ENCODE measurements around the gene DYNC2LI1. TPM values are rescaled to one million over a fixed set of nuclear protein-coding genes. Genes with fewer than 3 reads are reported as not detected.

The DYNC2LI1 gene
- total RNA-seq, 1 donor from 2014 or later: 8.9 TPM

- Mint-ChIP-seq H3K36me3 (ENCODE audit: low read depth) (peaks cover 24% of the 10 kb centered on the region), H3K27me3 (no peaks in the 10 kb centered on the region), H3K4me3 (no peak overlapping the region), H3K4me1 (no peaks in the 10 kb centered on the region), H3K9me3 (no peaks in the 10 kb centered on the region), H3K27ac (no peak overlapping the region)
- DNase-seq (no peak), ATAC-seq (ENCODE audit: low read depth) (no peak)
- CTCF ChIA-PET: no interaction called here
- TF ChIP-seq CTCF (IDR thresholded peaks at IDR 0.05): no peak
- POLR2A ChIA-PET: no interaction called here
- intact Hi-C loops (cut with micrococcal nuclease): no loop called here
Measured at GRCh38 chr2:43790147-43790546, 16.3 kb downstream of the DYNC2LI1 start.

- no peaks in the 10 kb centered on the region for H3K4me1 Mint-ChIP-seq
- H3K9me3 Mint-ChIP-seq: no peaks in the 10 kb centered on the region
- H3K27me3 Mint-ChIP-seq: no peaks in the 10 kb centered on the region
- intact Hi-C loops (cut with micrococcal nuclease): no loop called here
- no peak for DNase-seq
- POLR2A ChIA-PET: no interaction called here
- no peak for ATAC-seq (ENCODE audit: low read depth)
- CTCF ChIA-PET: no interaction called here
- H3K36me3 Mint-ChIP-seq (ENCODE audit: low read depth): peaks cover 26% of the 10 kb centered on the region
- H3K27ac Mint-ChIP-seq: no peak overlapping the region
- TF ChIP-seq CTCF (IDR thresholded peaks at IDR 0.05): no peak
- H3K4me3 Mint-ChIP-seq: no peak overlapping the region
Measured at GRCh38 chr2:43791035-43791765, 17.4 kb downstream of the DYNC2LI1 start.

GRCh38 chr2:43792653-43793052 lies 18.8 kb downstream of the DYNC2LI1 start:
- Mint-ChIP-seq H3K27ac (no peak overlapping the region), H3K27me3 (no peaks in the 10 kb centered on the region), H3K36me3 (ENCODE audit: low read depth) (peaks cover 26% of the 10 kb centered on the region), H3K9me3 (no peaks in the 10 kb centered on the region), H3K4me1 (no peaks in the 10 kb centered on the region), H3K4me3 (no peak overlapping the region)
- no peak for TF ChIP-seq CTCF (IDR thresholded peaks at IDR 0.05)
- intact Hi-C loops (cut with micrococcal nuclease): no loop called here
- ATAC-seq (ENCODE audit: low read depth) (no peak), DNase-seq (no peak)
- CTCF ChIA-PET: no interaction called here
- POLR2A ChIA-PET: no interaction called here

- TF ChIP-seq CTCF (IDR thresholded peaks at IDR 0.05): no peak
- Mint-ChIP-seq H3K9me3 (no peaks in the 10 kb centered on the region), H3K27me3 (no peaks in the 10 kb centered on the region), H3K4me3 (no peak overlapping the region), H3K27ac (no peak overlapping the region), H3K4me1 (no peaks in the 10 kb centered on the region), H3K36me3 (ENCODE audit: low read depth) (peaks cover 19% of the 10 kb centered on the region)
- ATAC-seq (ENCODE audit: low read depth): no peak
- intact Hi-C loops (cut with micrococcal nuclease): no loop called here
- ChIA-PET POLR2A (no interaction called here), CTCF (no interaction called here)
- no peak for DNase-seq
Measured at GRCh38 chr2:43794956-43795355, 21.1 kb downstream of the DYNC2LI1 start.

- no peak overlapping the region for H3K4me3 Mint-ChIP-seq
- no peaks in the 10 kb centered on the region for H3K4me1 Mint-ChIP-seq
- no peak overlapping the region for H3K27ac Mint-ChIP-seq
- CTCF ChIA-PET: no interaction called here
- no peaks in the 10 kb centered on the region for H3K27me3 Mint-ChIP-seq
- no peak for TF ChIP-seq CTCF (IDR thresholded peaks at IDR 0.05)
- peaks cover 17% of the 10 kb centered on the region for H3K36me3 Mint-ChIP-seq (ENCODE audit: low read depth)
- intact Hi-C loops (cut with micrococcal nuclease): no loop called here
- DNase-seq (no peak), ATAC-seq (ENCODE audit: low read depth) (no peak)
- H3K9me3 Mint-ChIP-seq: no peaks in the 10 kb centered on the region
- POLR2A ChIA-PET: no interaction called here
Measured at GRCh38 chr2:43796206-43796605, 22.4 kb downstream of the DYNC2LI1 start.
